HEK293 (cell line): ENCODE results near the gene COPE.
"Not testable (repeated sequence)": the region's sequence is repeated elsewhere in the genome, so short reads cannot be mapped to it uniquely, and the experiment has no call there.

Source experiments
- SP2 ChIP-seq: fragments of 450-650 bp; formaldehyde crosslinking; IDR thresholded peaks from 2 replicates; pipeline ENCODE4 v1.5.1; 2016; ENCODE audit warnings: missing biosample characterization, missing genetic modification characterization
- TCF7L2 ChIP-seq: IDR thresholded peaks from 2 replicates; pipeline ENCODE4 v1.6.1; 2011; ENCODE audit warnings: low read depth, mild to moderate bottlenecking, inconsistent platforms, low read length, moderate library complexity, borderline replicate concordance
- ZNF302 ChIP-seq: fragments of 450-650 bp; formaldehyde crosslinking; IDR thresholded peaks from 2 replicates; pipeline ENCODE4 v1.5.1; 2016; ENCODE audit warnings: missing biosample characterization, missing genetic modification characterization, low read depth
- ZNF558 ChIP-seq: fragments of 450-650 bp; formaldehyde crosslinking; IDR thresholded peaks from 2 replicates; pipeline ENCODE4 v1.5.1; 2016; ENCODE audit warnings: missing biosample characterization, missing genetic modification characterization
- ZNF626 ChIP-seq: fragments of 450-650 bp; sonication (Bioruptor Pico); formaldehyde crosslinking; IDR thresholded peaks from 2 replicates; pipeline ENCODE4 v1.5.1; 2018; ENCODE audit warnings: missing biosample characterization, missing genetic modification characterization, inconsistent platforms
- ZNF843 ChIP-seq: fragments of 450-650 bp; formaldehyde crosslinking; IDR thresholded peaks from 2 replicates; pipeline ENCODE4 v1.5.1; 2016; ENCODE audit warnings: missing biosample characterization, missing genetic modification characterization
- TF ChIP-seq, protein P1 (sequence below): fragments of 450-650 bp; formaldehyde crosslinking; IDR thresholded peaks from 2 replicates; pipeline ENCODE4 v1.5.1; 2016; ENCODE audit warnings: missing biosample characterization, missing genetic modification characterization
- TF ChIP-seq, protein P2 (sequence below): fragments of 450-650 bp; formaldehyde crosslinking; IDR thresholded peaks from 2 replicates; pipeline ENCODE4 v1.5.1; 2016; ENCODE audit warnings: missing biosample characterization, missing genetic modification characterization, low read depth
- TF ChIP-seq, protein P3 (sequence below): fragments of 450-650 bp; formaldehyde crosslinking; IDR thresholded peaks from 2 replicates; pipeline ENCODE4 v1.5.1; 2016; ENCODE audit warnings: missing biosample characterization, missing genetic modification characterization

DNA sequence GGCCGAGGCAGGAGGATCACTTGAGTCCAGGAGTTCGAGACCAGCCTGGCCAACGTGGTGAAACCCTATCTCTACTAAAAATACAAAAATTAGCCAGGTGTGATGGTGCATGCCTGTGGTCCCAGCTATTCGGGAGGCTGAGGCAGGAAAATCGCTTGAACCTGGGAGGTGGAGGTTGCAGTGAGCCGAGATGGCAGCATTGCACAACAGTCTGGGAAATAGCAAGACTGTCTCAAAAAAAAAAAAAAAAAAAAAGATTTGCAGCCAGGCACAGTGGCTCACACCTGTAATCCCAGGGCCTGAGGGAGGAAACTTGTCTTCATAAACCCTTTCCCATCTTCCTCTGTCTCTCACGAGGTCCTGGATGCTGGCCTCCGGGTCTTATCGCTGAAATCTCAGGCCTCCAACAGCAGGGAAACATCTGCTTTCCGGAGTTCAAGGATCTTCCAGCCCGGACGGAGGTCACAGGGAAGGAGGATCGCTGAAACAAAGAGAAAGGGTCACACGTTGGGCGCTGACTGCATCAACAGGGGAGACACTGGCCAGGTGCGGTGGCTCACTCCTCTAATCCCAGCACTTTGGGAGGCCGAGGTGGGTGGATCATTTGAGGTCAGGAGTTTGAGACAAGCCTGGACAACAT, 33.3 kb upstream of the COPE start:
- TF ChIP-seq, protein P1, sequence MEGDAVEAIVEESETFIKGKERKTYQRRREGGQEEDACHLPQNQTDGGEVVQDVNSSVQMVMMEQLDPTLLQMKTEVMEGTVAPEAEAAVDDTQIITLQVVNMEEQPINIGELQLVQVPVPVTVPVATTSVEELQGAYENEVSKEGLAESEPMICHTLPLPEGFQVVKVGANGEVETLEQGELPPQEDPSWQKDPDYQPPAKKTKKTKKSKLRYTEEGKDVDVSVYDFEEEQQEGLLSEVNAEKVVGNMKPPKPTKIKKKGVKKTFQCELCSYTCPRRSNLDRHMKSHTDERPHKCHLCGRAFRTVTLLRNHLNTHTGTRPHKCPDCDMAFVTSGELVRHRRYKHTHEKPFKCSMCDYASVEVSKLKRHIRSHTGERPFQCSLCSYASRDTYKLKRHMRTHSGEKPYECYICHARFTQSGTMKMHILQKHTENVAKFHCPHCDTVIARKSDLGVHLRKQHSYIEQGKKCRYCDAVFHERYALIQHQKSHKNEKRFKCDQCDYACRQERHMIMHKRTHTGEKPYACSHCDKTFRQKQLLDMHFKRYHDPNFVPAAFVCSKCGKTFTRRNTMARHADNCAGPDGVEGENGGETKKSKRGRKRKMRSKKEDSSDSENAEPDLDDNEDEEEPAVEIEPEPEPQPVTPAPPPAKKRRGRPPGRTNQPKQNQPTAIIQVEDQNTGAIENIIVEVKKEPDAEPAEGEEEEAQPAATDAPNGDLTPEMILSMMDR: not testable (repeated sequence)
- TF ChIP-seq ZNF302; ZNF626 (tag by site-specific recombination); ZNF558 (tag by site-specific recombination); SP2; ZNF843 (tag by site-specific recombination); TCF7L2: not testable (repeated sequence)
- TF ChIP-seq, protein P2, sequence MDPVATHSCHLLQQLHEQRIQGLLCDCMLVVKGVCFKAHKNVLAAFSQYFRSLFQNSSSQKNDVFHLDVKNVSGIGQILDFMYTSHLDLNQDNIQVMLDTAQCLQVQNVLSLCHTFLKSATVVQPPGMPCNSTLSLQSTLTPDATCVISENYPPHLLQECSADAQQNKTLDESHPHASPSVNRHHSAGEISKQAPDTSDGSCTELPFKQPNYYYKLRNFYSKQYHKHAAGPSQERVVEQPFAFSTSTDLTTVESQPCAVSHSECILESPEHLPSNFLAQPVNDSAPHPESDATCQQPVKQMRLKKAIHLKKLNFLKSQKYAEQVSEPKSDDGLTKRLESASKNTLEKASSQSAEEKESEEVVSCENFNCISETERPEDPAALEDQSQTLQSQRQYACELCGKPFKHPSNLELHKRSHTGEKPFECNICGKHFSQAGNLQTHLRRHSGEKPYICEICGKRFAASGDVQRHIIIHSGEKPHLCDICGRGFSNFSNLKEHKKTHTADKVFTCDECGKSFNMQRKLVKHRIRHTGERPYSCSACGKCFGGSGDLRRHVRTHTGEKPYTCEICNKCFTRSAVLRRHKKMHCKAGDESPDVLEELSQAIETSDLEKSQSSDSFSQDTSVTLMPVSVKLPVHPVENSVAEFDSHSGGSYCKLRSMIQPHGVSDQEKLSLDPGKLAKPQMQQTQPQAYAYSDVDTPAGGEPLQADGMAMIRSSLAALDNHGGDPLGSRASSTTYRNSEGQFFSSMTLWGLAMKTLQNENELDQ: not testable (repeated sequence)
- TF ChIP-seq, protein P3, sequence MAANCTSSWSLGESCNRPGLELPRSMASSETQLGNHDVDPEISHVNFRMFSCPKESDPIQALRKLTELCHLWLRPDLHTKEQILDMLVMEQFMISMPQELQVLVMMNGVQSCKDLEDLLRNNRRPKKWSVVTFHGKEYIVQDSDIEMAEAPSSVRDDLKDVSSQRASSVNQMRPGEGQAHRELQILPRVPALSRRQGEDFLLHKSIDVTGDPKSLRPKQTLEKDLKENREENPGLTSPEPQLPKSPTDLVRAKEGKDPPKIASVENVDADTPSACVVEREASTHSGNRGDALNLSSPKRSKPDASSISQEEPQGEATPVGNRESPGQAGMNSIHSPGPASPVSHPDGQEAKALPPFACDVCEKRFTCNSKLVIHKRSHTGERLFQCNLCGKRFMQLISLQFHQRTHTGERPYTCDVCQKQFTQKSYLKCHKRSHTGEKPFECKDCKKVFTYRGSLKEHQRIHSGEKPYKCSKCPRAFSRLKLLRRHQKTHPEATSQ: not testable (repeated sequence)
